GM12872 (cell line): ENCODE results near the gene RANGRF.

Source experiments
- TF ChIP-seq, protein P1 (sequence below): IDR thresholded peaks from 3 replicates; pipeline ENCODE4 v1.5.1; 2011; ENCODE audit warnings: low read depth, mild to moderate bottlenecking, low read length, moderate library complexity; ENCODE audit not compliant: insufficient read depth

RANGRF gene

DNA sequence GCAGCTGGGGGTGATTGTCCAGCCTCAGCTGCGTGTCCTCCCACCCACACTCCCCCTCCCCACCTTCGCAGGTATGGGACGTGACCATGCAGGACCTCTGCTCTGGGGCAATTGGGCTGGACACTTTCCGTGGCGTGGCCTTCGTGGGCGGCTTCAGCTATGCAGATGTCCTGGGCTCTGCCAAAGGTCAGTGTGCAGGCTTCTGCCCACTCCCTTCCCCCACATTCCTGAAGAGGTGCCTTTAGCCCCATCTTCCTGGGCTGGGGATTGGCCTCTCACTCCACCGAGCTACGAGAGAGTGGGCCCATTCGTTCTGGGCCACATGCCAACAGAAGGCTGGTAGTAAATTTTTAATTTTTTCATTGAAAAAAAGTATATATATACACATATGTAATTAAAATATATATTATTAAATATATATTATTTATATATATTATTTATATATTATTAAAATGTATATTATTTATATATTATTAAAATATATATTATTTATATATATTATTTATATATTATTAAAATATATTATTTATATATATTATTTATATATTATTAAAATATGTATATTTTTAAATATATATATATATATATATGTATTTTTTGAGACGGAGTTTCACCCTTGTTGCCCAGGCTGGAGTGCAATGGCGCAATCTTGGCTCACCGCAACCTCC is 20.9 kb upstream of the RANGRF start:
- TF ChIP-seq, protein P1, sequence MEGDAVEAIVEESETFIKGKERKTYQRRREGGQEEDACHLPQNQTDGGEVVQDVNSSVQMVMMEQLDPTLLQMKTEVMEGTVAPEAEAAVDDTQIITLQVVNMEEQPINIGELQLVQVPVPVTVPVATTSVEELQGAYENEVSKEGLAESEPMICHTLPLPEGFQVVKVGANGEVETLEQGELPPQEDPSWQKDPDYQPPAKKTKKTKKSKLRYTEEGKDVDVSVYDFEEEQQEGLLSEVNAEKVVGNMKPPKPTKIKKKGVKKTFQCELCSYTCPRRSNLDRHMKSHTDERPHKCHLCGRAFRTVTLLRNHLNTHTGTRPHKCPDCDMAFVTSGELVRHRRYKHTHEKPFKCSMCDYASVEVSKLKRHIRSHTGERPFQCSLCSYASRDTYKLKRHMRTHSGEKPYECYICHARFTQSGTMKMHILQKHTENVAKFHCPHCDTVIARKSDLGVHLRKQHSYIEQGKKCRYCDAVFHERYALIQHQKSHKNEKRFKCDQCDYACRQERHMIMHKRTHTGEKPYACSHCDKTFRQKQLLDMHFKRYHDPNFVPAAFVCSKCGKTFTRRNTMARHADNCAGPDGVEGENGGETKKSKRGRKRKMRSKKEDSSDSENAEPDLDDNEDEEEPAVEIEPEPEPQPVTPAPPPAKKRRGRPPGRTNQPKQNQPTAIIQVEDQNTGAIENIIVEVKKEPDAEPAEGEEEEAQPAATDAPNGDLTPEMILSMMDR = no peak

DNA sequence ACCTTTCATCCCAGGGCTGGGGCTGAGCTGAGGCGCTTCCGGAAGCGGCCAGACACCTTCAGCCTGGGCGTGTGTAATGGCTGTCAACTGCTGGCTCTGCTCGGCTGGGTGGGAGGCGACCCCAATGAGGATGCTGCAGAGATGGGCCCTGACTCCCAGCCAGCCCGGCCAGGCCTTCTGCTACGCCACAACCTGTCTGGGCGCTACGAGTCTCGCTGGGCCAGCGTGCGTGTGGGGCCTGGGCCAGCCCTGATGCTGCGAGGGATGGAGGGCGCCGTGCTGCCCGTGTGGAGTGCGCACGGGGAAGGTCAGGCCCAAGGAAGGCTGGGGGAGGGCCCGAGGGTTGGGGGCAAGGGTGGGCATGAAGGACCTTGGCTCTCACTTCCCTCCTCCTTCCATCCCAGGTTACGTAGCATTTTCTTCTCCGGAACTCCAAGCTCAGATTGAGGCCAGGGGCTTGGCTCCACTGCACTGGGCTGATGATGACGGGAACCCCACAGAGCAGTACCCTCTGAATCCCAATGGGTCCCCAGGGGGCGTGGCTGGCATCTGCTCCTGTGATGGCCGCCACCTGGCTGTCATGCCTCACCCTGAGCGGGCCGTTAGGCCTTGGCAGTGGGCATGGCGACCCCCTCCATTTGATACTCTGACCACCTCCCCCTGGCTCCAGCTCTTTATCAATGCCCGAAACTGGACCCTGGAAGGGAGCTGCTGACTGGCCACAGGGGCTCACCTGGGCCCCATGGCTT is 19.7 kb upstream of the RANGRF start:
- TF ChIP-seq, protein P1 = no peak

DNA sequence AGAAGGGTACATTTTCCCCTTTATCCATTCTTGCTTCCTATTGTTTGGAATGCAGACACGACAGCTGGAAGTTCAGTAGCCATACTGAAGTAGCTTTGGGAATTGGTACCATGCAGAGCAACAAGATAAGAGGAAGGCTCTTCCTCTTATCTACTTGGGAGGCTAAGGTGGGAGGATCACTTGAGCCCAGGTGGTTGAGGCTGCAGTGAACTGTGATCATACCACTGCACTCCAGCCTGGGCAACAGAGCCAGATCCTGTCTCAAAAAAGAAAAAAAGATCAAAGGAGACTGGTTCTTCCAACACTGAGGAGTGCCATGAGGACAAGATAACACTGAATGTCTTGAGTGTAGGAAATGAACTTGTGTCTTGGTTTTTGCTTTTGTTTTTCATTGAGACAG is 16.0 kb upstream of the RANGRF start:
- TF ChIP-seq, protein P1 = no peak

DNA sequence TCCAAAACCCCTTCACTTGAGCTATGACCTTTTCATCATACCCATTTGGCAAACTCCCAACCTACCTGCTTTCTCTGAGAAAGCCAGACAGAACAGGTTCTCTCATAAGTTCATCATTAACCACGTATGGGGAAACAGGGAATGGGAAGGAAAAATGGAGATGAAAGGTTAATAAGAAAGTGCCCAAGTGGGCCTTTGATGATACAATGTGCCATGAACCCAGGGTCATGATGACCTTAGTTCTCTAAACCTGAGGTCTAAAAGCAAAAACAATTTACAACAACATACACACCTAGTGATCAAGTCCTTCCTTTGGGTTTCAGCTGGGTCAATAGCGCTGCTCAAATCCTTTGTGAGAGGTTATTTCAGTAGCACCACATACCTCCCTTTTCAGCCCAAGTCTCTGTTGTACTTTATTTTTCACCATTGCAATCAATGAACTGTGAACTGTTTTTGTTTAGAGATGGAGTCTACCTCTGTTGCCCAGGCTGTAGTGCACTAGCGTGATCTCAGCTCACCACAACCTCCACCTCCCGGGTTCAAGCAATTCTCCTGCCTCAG is 14.5 kb upstream of the RANGRF start:
- TF ChIP-seq, protein P1 = no peak

DNA sequence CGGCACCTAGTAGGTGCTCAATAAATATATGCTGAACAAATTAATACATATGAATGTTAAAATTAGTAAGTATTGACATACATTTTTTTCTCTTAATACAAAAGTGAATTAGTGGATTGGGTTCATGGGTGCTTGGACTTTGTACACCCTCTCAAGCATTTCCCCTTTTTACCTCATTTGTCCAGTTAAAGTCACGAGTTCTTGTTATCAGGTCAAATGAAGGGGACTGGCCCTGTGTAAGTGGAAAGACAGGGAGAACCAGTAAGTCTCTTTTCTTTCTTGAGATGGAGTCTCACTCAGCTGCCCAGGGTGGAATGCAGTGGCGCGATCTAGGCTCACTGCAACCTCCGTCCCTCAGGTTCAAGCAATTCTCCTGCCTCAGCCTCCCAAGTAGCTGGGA is 13.7 kb upstream of the RANGRF start:
- TF ChIP-seq, protein P1 = no peak

DNA sequence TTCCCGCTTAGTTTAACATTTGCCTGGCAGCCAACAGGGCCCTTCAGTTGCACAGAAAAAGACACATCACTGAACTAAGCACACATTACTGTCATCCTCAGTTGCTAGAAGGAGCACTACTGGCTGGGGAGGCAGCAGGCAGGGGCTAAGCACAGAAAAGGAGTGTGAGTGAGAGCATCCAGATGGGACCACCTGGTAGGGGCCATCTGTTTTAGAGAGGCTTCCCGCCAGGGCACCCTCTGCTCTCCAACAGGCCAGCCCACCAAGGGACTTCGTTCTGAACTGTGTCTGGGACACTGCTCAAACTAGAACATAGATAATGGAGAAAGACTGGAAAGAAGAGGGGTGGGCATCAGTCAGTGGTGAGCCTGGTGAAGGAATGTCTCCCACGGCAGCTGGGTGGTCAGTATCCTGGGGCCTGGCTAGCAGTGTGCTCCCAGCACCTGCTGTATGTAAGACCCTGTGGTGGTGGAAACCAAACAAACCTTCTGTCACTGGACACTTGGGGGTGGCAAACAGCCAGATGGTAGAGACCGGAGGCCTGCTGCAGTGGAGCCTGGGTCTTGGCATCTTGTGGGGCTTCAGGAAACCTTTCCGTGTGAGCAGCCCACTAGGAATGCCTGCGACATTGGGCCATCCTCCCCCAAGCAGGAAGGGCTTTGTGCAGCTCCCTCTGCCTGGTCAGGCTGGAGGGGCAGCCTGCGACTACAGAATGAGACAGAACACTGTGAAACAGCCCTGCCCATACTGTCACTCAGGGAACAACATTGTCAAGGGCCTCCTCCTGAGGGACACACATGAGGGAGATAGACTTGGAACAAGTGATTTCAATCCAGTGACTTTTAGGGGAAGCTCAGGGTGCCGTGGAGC is 12.8 kb upstream of the RANGRF start:
- TF ChIP-seq, protein P1 = no peak

DNA sequence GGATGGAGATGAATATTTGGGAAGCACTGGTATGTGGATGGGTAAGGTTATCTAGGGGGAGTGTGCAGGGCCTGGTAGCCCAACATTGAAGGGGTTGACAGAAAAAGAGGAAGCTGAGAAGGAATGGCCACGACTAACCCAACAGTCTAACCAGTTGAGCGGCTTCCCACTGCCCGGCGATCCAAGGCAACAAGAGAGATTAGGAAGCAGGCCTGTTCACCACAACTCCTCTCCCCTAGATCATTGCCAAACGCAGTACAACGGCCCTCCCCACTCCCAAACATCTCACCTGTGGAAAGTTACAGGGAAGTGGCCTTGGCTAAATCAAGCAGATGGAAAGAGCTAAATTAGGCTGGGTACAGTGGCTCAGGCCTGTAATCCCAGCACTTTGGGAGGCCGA is 11.2 kb upstream of the RANGRF start:
- TF ChIP-seq, protein P1 = no peak
